Adrenal gland (tissue), 5 donors: ENCODE measurements around the gene MOCOS.

Experiments
- CTCF ChIP-seq, 6 experiments: fragments of 450-650 bp in 4 of 6; fragments of 200-600 bp in 2 of 6; sonication (generic) in 1 of 6; IDR thresholded peaks; 1 replicate in 5 of 6; 2 replicates in 1 of 6; pipeline versions ENCODE4 v1.5.1 to v1.8.0; 2016 to 2021; ENCODE audit warnings: antibody characterized with exemption in 6 of 6, mild to moderate bottlenecking in 2 of 6, moderate library complexity in 1 of 6
- POLR2A ChIP-seq, 2 donors: fragments of 450-650 bp; IDR thresholded peaks; one replicate each; pipeline ENCODE4 v1.6.1; 2017; ENCODE audit warnings: antibody characterized with exemption in 2 of 2, mild to moderate bottlenecking in 2 of 2, moderate library complexity in 1 of 2
- donor health status: DM: no; HTN: no; CAD: no.

- TF ChIP-seq CTCF (IDR thresholded peaks at IDR 0.05) (no peak), POLR2A (IDR thresholded peaks at IDR 0.05) (no peak)
Measured at GRCh38 chr18:36214811-36215210, 27.5 kb downstream of the MOCOS start.
